ENCODE data around the gene PTGDS.

DNA sequence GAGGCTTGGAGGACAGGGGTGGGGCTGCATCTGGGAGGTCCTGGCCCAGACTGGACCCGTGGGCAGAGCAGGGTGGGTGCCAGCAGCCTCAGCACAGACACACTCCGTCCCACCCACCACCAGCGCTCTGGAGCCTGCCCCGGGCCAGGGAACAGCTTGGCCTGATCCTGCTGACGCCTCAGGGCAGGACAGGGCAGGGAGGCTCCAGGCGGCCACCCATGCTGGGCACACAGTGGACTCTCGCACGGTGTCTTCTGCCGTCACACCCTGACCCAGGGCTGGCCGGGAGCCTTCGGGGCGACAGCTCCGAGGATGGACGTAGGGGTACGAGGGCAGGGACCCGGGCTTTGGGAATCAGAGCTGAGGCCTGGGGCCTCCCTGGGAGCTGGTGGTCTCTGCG is 8.2 kb upstream of the PTGDS start:
- TF ChIP-seq FOXK2 (IDR thresholded peaks at IDR 0.05): no peak
- TF ChIP-seq BRCA1 (IDR thresholded peaks at IDR 0.05; ENCODE audit: low read depth, low read length): no peak
- TF ChIP-seq ZNF384 (IDR thresholded peaks at IDR 0.05; ENCODE audit: borderline replicate concordance, low read depth, low read length): no peak
- TF ChIP-seq, protein P1, sequence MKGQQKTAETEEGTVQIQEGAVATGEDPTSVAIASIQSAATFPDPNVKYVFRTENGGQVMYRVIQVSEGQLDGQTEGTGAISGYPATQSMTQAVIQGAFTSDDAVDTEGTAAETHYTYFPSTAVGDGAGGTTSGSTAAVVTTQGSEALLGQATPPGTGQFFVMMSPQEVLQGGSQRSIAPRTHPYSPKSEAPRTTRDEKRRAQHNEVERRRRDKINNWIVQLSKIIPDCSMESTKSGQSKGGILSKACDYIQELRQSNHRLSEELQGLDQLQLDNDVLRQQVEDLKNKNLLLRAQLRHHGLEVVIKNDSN (IDR thresholded peaks at IDR 0.05; ENCODE audit: borderline replicate concordance, extremely low read length, insufficient read depth, low read depth, low read length): no peak
- TF ChIP-seq, protein P2, sequence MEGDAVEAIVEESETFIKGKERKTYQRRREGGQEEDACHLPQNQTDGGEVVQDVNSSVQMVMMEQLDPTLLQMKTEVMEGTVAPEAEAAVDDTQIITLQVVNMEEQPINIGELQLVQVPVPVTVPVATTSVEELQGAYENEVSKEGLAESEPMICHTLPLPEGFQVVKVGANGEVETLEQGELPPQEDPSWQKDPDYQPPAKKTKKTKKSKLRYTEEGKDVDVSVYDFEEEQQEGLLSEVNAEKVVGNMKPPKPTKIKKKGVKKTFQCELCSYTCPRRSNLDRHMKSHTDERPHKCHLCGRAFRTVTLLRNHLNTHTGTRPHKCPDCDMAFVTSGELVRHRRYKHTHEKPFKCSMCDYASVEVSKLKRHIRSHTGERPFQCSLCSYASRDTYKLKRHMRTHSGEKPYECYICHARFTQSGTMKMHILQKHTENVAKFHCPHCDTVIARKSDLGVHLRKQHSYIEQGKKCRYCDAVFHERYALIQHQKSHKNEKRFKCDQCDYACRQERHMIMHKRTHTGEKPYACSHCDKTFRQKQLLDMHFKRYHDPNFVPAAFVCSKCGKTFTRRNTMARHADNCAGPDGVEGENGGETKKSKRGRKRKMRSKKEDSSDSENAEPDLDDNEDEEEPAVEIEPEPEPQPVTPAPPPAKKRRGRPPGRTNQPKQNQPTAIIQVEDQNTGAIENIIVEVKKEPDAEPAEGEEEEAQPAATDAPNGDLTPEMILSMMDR (IDR thresholded peaks at IDR 0.05 in 2 of 3, conservative IDR thresholded peaks at IDR 0.05 in 1 of 3; ENCODE audit: control insufficient read depth in 2 of 3, extremely low read depth in 1 of 3, insufficient read depth in 1 of 3, low read depth in 3 of 3, low read length in 3 of 3): no peak
- no peak for TF ChIP-seq CEBPB (IDR thresholded peaks at IDR 0.05; ENCODE audit: borderline replicate concordance in 1 of 2, low read depth in 2 of 2, low read length in 2 of 2)
- no peak for TF ChIP-seq ZZZ3 (IDR thresholded peaks at IDR 0.05; ENCODE audit: control insufficient read depth, insufficient read length, low read depth)
- TF ChIP-seq SRF (IDR thresholded peaks at IDR 0.05; ENCODE audit: low read depth in 2 of 2, low read length in 2 of 2): no peak
- no peak for TF ChIP-seq SMC3 (IDR thresholded peaks at IDR 0.05; ENCODE audit: borderline replicate concordance, low read length)
- TF ChIP-seq, protein P3, sequence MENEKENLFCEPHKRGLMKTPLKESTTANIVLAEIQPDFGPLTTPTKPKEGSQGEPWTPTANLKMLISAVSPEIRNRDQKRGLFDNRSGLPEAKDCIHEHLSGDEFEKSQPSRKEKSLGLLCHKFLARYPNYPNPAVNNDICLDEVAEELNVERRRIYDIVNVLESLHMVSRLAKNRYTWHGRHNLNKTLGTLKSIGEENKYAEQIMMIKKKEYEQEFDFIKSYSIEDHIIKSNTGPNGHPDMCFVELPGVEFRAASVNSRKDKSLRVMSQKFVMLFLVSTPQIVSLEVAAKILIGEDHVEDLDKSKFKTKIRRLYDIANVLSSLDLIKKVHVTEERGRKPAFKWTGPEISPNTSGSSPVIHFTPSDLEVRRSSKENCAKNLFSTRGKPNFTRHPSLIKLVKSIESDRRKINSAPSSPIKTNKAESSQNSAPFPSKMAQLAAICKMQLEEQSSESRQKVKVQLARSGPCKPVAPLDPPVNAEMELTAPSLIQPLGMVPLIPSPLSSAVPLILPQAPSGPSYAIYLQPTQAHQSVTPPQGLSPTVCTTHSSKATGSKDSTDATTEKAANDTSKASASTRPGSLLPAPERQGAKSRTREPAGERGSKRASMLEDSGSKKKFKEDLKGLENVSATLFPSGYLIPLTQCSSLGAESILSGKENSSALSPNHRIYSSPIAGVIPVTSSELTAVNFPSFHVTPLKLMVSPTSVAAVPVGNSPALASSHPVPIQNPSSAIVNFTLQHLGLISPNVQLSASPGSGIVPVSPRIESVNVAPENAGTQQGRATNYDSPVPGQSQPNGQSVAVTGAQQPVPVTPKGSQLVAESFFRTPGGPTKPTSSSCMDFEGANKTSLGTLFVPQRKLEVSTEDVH (IDR thresholded peaks at IDR 0.05; ENCODE audit: low read depth, partially characterized antibody): no peak
- no peak for TF ChIP-seq HDAC2 (IDR thresholded peaks at IDR 0.05)
